HepG2 (cell line): ENCODE data around the gene MYOZ3.

Experiments
- CTCF ChIP-seq: sonication (generic); formaldehyde crosslinking; IDR thresholded peaks from 2 replicates; pipeline ENCODE4 v1.5.0; 2020; ENCODE audit warnings: mild to moderate bottlenecking, missing genetic modification reagents, moderate library complexity
- ETV6 ChIP-seq: sonication (generic); formaldehyde crosslinking; conservative IDR thresholded peaks from 2 replicates; pipeline ENCODE4 v1.4.0; 2020; ENCODE audit warnings: missing genetic modification reagents
- EZH2 ChIP-seq: conservative IDR thresholded peaks from 2 replicates; pipeline ENCODE4 v1.6.1; 2012; ENCODE audit warnings: mild to moderate bottlenecking, low read depth, low read length, moderate library complexity
- RNF2 ChIP-seq: fragments of 450-650 bp; conservative IDR thresholded peaks from 2 replicates; pipeline ENCODE4 v1.6.1; 2016; ENCODE audit warnings: low read depth
- SP2 ChIP-seq: sonication (generic); formaldehyde crosslinking; IDR thresholded peaks from 2 replicates; pipeline ENCODE4 v1.5.1; 2020; ENCODE audit warnings: mild to moderate bottlenecking, missing genetic modification reagents
- TCF12 ChIP-seq, 2 experiments: fragments of 450-650 bp in 1 of 2; sonication (generic) in 1 of 2; formaldehyde crosslinking in 1 of 2; IDR thresholded peaks; 2 replicates each; pipeline versions ENCODE4 v1.6.1 to v1.8.0; 2017 to 2022; ENCODE audit warnings: antibody characterized with exemption in 1 of 2, mild to moderate bottlenecking in 1 of 2, missing genetic modification reagents in 1 of 2, moderate library complexity in 1 of 2
- THAP8 ChIP-seq: sonication (generic); formaldehyde crosslinking; IDR thresholded peaks from 2 replicates; pipeline ENCODE4 v1.5.1; 2020; ENCODE audit warnings: missing genetic modification reagents, mild to moderate bottlenecking, borderline replicate concordance
- ZNF256 ChIP-seq: sonication (generic); formaldehyde crosslinking; conservative IDR thresholded peaks from 2 replicates; pipeline ENCODE4 v1.4.0; 2020; ENCODE audit warnings: missing genetic modification reagents
- ZNF292 ChIP-seq: sonication (generic); formaldehyde crosslinking; IDR thresholded peaks from 2 replicates; pipeline ENCODE4 v1.8.1; 2022; ENCODE audit warnings: mild to moderate bottlenecking, low read depth, missing genetic modification reagents, borderline replicate concordance
- ZNF343 ChIP-seq: sonication (generic); formaldehyde crosslinking; IDR thresholded peaks from 2 replicates; pipeline ENCODE4 v1.4.0; 2020; ENCODE audit warnings: mild to moderate bottlenecking, missing genetic modification reagents
- ZNF710 ChIP-seq: sonication (generic); formaldehyde crosslinking; IDR thresholded peaks from 2 replicates; pipeline ENCODE4 v1.5.0; 2020; ENCODE audit warnings: mild to moderate bottlenecking, missing genetic modification reagents, borderline replicate concordance
- ZNF841 ChIP-seq: sonication (generic); formaldehyde crosslinking; IDR thresholded peaks from 2 replicates; pipeline ENCODE4 v1.8.1; 2023; ENCODE audit warnings: missing genetic modification reagents, borderline replicate concordance
- ZZZ3 ChIP-seq: sonication (generic); formaldehyde crosslinking; IDR thresholded peaks from 2 replicates; pipeline ENCODE4 v1.4.0; 2020; ENCODE audit warnings: missing genetic modification reagents, mild to moderate bottlenecking, borderline replicate concordance

GRCh38 chr5:150642991-150643710, 17.9 kb upstream of the MYOZ3 start:
- no peak for TF ChIP-seq CTCF (CRISPR knock-in tag)
- TF ChIP-seq SP2 (CRISPR knock-in tag): no peak
- no peak for TF ChIP-seq ZNF710
- no peak for TF ChIP-seq ETV6 (CRISPR knock-in tag)
- no peak for TF ChIP-seq ZNF256 (CRISPR knock-in tag)
- no peak for TF ChIP-seq EZH2
- no peak for TF ChIP-seq TCF12 (IDR thresholded peaks at IDR 0.05)
- TF ChIP-seq TCF12 (CRISPR knock-in tag; IDR thresholded peaks at IDR 0.05): no peak
- TF ChIP-seq ZNF343: no peak
- no peak for TF ChIP-seq ZZZ3 (CRISPR knock-in tag)
- no peak for TF ChIP-seq ZNF841
- no peak for TF ChIP-seq RNF2
- TF ChIP-seq THAP8 (CRISPR knock-in tag): no peak
- TF ChIP-seq ZNF292 (CRISPR knock-in tag): no peak
